G401.6 (cell line): ENCODE data around the gene MVB12A.

Source experiments
- FAIRE-seq: peaks from 2 replicates; lab custom pipeline; 2012; peaks lifted over from hg19 to GRCh38; lab: Jason Lieb, UNC

MVB12A gene

GRCh38 chr19:17404621-17405249 is 15.1 kb upstream of the MVB12A start:
- FAIRE-seq = no peak

- FAIRE-seq = peak; percentile 96
These were observed 14.4 kb upstream of the MVB12A start, which contains the start of gene BST2 for GRCh38 chr19:17405250-17406045. Gene BST2 (minus strand): TSS chr19:17405630. CDS start chr19:17405575, 55 bp downstream.

- FAIRE-seq = no peak
These were observed 13.6 kb upstream of the MVB12A start for GRCh38 chr19:17406046-17406886.

DNA sequence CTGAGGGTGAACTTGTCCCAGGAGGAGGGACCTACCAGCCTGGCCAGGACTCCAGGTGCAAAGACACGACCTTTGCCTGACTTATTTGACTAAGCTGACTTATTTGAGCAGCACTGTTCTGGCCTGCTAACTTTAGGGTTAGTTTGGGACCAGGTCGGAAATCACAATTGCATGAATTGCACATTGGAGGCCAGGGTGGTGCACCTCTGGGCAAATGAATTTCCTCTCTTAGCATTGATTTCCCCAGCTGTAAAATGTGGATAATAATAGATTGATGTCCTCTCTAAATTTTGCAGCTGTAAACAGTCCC is 13.0 kb upstream of the MVB12A start:
- no peak for FAIRE-seq

DNA sequence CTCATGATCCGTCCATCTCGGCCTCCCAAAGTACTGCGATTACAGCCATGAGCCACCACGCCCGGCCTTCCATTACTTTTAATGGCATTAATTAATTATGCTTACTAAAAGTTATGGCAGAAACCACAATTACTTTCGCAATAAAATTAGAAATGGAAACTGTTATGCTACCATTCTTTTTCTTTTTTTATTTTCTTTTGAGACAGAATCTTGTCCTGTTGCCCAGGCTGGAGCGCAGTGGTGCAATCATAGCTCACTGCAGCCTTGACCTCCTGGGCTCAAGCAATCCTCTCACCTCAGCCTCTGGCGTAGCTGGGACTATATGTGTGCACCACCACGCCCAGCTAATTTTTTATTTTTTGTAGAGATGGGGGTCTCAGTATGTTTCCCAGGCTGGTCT is 9.9 kb upstream of the MVB12A start:
- FAIRE-seq = no peak

GRCh38 chr19:17411801-17412200 is 8.0 kb upstream of the MVB12A start:
- no peak for FAIRE-seq

- FAIRE-seq = no peak
These were observed 5.8 kb upstream of the MVB12A start for GRCh38 chr19:17414097-17414496.

DNA sequence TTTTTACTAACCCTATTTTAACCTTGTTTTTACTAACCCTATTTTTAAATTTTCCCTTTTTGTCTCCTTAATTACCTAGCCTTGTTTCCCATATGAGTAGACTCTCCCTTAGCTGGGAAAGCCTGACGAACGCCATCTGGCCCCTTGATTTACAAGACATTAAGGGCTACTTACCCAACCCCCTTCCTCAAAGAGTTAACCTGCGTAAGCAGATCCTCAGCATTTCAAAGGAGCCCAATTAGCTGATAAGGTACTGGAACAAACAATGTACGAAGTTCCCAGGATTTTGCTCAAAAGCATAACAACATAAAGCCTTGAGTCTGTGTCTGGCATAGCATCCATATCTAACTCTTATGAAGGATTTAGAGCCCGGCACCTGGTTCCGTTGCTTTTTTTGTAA is 4.7 kb upstream of the MVB12A start:
- FAIRE-seq = no peak

- FAIRE-seq = no peak
These were observed 1.1 kb upstream of the MVB12A start for GRCh38 chr19:17418710-17419109.

GRCh38 chr19:17419154-17419620 is 660 bp upstream of the MVB12A start:
- no peak for FAIRE-seq

- no peak for FAIRE-seq
These were observed 653 bp downstream of the MVB12A start for GRCh38 chr19:17420475-17420924.

- no peak for FAIRE-seq
These were observed 2.1 kb downstream of the MVB12A start for GRCh38 chr19:17421942-17422341.

DNA sequence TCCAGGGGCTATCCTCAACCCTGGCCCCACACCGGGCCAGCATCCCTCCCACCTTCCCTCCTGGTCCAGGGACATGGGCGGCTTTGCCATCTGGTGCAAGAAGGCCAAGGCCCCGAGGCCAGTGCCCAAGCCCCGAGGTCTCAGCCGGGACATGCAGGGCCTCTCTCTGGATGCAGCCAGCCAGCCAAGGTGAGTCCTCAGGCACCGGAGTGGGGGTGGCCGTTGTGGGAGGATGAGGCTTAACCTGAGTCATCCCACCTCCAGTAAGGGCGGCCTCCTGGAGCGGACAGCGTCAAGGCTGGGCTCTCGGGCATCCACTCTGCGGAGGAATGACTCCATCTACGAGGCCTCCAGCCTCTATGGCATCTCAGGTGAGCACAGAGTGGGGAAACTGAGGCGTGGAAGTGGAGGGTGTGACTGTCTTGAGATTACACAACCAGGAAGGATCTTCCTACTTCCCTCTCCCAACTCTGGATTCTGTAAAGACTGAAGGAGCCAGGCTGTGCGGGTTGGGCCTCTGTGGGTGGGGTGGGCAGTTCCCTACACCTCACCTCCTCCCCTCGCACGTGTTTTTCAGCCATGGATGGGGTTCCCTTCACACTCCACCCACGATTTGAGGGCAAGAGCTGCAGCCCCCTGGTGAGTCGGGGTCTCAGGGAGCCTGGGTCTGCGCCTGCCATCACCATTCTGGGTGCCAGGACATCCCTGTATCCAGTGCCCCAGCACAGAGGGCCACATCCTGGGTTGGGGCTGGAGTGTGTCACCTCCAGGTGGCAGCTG is 3.8 kb downstream of the MVB12A start:
- no peak for FAIRE-seq

GRCh38 chr19:17424743-17425365 is 5.0 kb downstream of the MVB12A start:
- peak; percentile 11 for FAIRE-seq

GRCh38 chr19:17429641-17430113 is 9.8 kb downstream of the MVB12A start:
- no peak for FAIRE-seq

DNA sequence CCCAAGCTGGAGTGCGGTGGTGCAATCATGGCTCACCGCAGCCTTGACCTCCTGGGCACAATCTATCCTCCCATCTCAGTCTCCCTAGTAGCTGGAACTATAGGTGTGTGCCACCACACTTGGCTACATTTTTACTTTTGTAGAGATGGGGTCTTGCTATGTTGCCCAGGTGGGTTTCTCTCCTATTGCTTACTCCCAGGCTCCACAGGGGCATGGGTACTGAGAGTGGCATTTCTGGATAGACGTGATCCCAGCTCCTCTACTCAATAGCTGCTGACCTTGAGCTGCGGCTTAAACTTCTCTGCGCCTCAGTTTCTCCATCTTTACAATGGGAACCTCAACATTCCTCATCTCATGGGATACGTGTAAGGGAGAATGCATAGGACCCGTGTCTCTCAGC is 11.6 kb downstream of the MVB12A start:
- no peak for FAIRE-seq

DNA sequence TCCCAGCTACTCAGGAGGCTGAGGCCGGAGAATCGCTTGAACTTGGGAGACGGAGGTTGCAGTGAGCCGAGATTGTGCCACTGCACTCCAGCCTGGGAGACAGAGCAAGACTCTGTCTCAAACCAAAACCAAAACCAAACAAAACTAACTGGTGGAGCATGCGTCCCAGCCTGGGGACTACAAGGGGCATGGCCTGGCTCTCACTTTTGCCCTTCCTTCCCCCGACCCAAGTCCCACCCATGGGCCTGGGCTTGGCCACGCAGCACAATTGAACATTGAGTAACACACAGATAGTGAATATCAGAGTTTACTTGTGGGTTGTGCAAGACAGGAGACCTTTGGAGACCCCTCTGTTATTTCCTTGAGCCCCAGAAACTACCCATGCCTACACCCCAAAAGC is 15.4 kb downstream of the MVB12A start:
- FAIRE-seq = no peak

GRCh38 chr19:17436094-17436873 is 16.4 kb downstream of the MVB12A start:
- FAIRE-seq = no peak

- FAIRE-seq = no peak
These were observed 17.0 kb downstream of the MVB12A start for GRCh38 chr19:17436874-17437267.

GRCh38 chr19:17441241-17442021 is 21.6 kb downstream of the MVB12A start:
- FAIRE-seq = peak; percentile 15
